Adipose tissue (tissue), 3 donors: ENCODE results near the gene FFAR3. TPM values are rescaled to one million over a fixed set of nuclear protein-coding genes. Genes with fewer than 3 reads are reported as not detected.
"Not testable (repeated sequence)": the region's sequence is repeated elsewhere in the genome, so short reads cannot be mapped to it uniquely, and the experiment has no call there.

Experiments
- H3K27ac ChIP-seq: one replicate; pipeline ENCODE4 v1.5.1; 2013; ENCODE audit warnings: low read depth, low read length
- WGBS, 3 donors: extraction: QIAGEN DNeasy Blood & Tissue Kit; methylation state at CpG; one replicate each; pipeline ENCODE4 v1.1.7; 2013; 5-methylcytosine and 5-hydroxymethylcytosine counted together
- polyA plus RNA-seq, 3 donors: library from polyadenylated mRNA; stranded (reverse); fragments of 200-250 nt; gene quantifications; one replicate each; pipeline ENCODE4 v1.2.3, GENCODE V29; 2013
- donor health status: healthy with polysubstance abuse.
- donor health status: Bipolar disorder and iron deficiency.
- donor health status: healthy.

Gene FFAR3
- polyA plus RNA-seq, 3 donors, result 0.46 to 1.8 (median 1.8) TPM

- WGBS, 3 donors, result 88 to 92% methylated on average over 10 to 11 of the region's 11 CpGs; no CpG with 5 or more reads in 1 of the 3 donors
- H3K27ac ChIP-seq, result no peak overlapping the region
These were observed 4.8 kb downstream of the FFAR3 start for GRCh38 chr19:35363001-35363590.

DNA sequence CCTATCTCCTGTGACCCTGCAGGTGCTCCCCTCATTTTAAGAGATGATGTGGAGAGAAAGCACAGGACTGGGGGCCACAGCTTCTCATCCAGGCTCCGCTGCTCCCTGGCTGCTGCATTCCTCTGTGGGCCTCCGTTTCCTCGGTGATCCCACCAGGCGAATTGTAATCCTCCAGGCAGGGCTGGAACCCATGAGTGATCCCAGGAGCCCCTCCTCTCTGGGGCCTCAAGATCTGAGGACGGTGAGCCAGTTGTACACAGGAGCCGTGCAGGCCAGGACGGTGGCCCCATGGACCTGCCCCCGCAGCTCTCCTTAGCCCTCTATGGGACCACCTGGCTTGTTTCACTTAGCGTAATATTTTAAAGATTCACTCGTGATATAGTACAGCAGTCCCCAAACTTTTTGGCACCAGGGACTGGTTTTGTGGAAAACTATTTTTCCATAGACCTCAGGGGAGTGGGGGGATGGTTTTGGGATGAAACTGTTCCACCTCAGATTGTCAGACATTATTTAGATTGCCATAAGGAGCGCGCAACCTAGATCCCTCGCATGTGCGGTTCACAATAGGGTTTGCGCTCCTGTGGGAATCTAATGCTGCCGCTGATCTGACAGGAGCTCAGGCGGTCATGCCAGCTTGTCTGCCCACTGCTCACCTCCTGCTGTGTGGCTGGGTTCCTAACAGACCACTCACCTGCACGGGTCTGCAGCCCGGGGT, 5.6 kb downstream of the FFAR3 start:
- WGBS, 3 donors, result 92 to 93% methylated on average over 19 of the region's 19 CpGs; no CpG with 5 or more reads in 1 of the 3 donors
- H3K27ac ChIP-seq, result no peak overlapping the region

DNA sequence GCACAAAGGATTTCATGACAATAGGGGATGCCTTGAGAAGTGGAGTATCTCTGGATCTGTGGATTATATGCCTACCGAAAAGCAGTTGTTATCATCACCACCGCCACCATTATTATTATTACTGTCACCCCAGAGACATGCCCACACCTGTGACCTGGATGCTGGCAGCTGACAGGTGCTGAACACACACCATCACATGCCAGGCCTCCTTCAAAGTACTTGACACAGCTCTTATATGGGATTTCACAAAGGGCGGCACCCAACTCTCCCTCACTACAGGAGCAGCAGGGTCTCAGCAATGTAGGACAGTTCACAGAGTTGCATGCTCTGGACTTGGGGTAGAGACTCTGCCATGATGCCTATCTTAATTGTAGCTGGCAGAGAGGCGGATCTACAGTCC, 7.0 kb downstream of the FFAR3 start:
- 95 to 96% methylated on average over 4 of the region's 4 CpGs; no CpG with 5 or more reads in 1 of the 3 donors for WGBS, 3 donors
- H3K27ac ChIP-seq, result no peak overlapping the region

- H3K27ac ChIP-seq, result no peak overlapping the region
- WGBS, 3 donors, result 71 to 80% methylated on average over 1 of the region's 1 CpG; no CpG with 5 or more reads in 1 of the 3 donors
These were observed 10.1 kb downstream of the FFAR3 start for GRCh38 chr19:35368378-35368777.

- H3K27ac ChIP-seq, result no peak overlapping the region
These were observed 11.3 kb downstream of the FFAR3 start for GRCh38 chr19:35369522-35369921.

DNA sequence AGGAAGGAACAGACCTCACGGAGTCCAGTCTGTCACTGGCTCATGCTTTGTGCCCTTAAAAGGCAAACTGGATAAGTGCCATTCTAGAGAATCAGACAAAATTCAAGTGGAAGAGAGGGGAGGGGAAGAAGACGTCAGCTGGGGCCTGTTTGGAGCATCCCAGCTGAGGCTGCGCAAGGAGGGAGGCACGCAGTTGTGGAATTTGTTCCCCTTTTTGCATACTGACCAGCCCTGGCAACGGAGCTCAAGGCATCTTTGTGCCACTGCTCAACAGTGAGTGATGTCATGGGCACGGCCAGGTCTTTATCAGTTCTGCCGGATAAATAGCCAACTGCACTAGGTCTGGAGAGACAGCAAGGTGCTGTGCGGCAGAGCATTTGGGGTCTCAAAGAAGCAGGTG, 12.5 kb downstream of the FFAR3 start, which contains the start of gene GPR42:
TSS of gene GPR42 (plus strand) at position 347 of the 400 bp plus-strand sequence. CDS start 292 bp downstream, outside the sequence.
- no peak within 1 kb of the TSS for H3K27ac ChIP-seq
- WGBS, 3 donors, result 89 to 91% methylated on average over 7 of the region's 8 CpGs; no CpG with 5 or more reads in 1 of the 3 donors

DNA sequence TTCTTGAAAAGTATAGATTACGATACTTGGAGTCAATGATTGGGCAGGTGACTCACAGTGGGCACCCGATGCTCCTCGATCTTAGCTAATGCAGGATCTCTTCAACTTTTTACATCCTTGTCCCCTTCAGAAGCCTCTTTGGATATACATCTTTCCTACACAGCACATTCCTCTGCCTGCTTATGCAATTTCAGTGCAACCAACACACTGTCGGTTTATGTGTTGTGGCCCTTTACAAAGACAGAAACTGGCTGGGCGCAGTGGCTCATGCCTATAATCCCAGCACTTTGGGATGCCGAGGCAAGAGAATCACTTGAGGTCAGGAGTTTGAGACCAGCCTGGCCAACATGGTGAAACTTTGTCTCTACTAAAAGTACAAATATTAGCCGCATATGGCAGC, 15.2 kb downstream of the FFAR3 start:
- 83 to 87% (median 87%) methylated on average over 7 of the region's 7 CpGs for WGBS, 3 donors
- H3K27ac ChIP-seq, result no peak overlapping the region

DNA sequence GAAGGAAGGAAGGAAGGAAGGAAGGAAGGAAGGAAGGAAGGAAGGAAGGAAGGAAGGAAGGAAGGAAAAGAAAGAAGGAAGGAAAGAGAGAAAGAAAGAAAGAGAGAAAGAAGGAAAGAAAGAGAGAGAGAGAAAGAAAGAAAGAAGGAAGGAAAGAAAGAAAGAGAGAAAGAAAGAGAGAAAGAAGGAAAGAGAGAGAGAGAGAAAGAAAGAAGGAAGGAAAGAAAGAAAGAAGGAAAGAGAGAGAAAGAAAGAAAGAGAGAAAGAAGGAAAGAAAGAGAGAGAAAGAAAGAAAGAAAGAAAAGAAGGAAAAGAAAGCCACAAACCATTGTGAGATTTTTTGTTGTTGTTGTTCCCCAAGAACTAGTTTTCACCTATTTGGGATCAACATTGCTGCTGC, 15.8 kb downstream of the FFAR3 start:
- H3K27ac ChIP-seq, result not testable (repeated sequence)

GRCh38 chr19:35375505-35376307, 17.4 kb downstream of the FFAR3 start:
- WGBS, 3 donors, result 89 to 95% (median 91%) methylated on average over 12 of the region's 12 CpGs

GRCh38 chr19:35377656-35378055, 19.4 kb downstream of the FFAR3 start:
- no peak overlapping the region for H3K27ac ChIP-seq
- 5 to 44% (median 31%) methylated on average over 1 of the region's 1 CpG for WGBS, 3 donors

More at GRCh38 chr19:35375505-35376307, 17.4 kb downstream of the FFAR3 start:
- no peak overlapping the region for H3K27ac ChIP-seq

GRCh38 chr19:35378356-35378755, 20.1 kb downstream of the FFAR3 start:
- WGBS, 3 donors, result 95 to 98% (median 97%) methylated on average over 3 of the region's 3 CpGs
- no peak overlapping the region for H3K27ac ChIP-seq

- WGBS, 3 donors, result 88 to 97% (median 97%) methylated on average over 5 of the region's 5 CpGs
- not testable (repeated sequence) for H3K27ac ChIP-seq
These were observed 21.3 kb downstream of the FFAR3 start for GRCh38 chr19:35379545-35379944.

DNA sequence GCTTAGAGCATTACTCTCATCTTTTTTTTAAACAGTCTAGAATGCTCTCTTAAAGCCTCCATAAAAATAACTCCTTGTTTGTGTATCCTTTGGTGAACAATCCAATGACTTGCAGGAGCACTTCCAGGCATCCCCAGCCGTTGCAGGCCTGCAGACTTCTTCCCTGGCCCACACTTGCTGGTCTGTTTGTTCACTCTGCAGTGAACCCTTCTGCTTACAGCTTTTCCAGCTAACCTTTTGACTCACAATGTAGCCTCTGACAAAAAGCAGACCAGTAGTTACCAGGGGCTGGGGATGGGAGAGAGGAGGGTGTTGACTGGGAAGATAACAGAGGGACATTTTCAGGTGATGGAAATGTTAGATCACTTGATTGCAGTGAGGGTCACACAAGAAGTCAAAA, 21.7 kb downstream of the FFAR3 start:
- WGBS, 3 donors, result 32 to 55% (median 42%) methylated on average over 1 of the region's 1 CpG
- no peak overlapping the region for H3K27ac ChIP-seq

DNA sequence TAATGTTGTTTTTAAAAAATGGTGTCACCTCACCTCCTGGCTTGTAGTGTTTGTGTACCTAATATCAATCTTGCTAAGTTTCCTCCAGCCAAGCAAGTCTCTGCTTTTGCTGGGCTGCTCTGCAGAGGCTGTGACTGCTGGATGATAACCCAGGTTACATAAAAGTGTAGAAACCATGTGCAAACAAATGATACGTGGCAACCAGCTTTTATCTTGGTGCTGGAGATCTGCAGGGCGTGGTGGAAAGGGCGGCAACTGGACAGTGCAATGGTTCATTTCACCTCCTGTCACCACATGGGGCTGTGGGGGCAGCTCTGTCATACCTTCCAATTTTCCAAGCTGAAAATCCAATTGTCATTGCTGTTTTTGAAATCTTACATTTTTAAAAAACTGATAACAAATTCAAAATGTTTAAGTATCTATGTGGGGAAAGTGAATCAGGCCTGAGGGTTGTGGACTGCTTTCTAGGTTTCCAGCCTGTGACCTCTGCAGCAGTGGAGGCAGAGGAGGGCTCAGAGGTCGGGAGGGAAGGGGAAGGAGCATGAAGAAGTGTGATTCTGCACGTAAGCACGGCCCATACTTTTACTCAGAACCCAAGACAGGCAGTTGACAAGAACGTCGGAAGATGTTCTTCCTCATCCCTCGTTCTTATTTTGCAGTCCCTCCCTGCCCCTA, 22.3 kb downstream of the FFAR3 start:
- no peak overlapping the region for H3K27ac ChIP-seq
- WGBS, 3 donors, result 62 to 66% (median 66%) methylated on average over 9 of the region's 9 CpGs

- no peak overlapping the region for H3K27ac ChIP-seq
- WGBS, 3 donors, result 60 to 89% (median 66%) methylated on average over 3 of the region's 3 CpGs
These were observed 23.1 kb downstream of the FFAR3 start for GRCh38 chr19:35381318-35381717.

- no peak overlapping the region for H3K27ac ChIP-seq
- 90 to 95% (median 93%) methylated on average over 6 of the region's 6 CpGs for WGBS, 3 donors
These were observed 23.7 kb downstream of the FFAR3 start for GRCh38 chr19:35381926-35382325.

GRCh38 chr19:35383536-35383935, 25.3 kb downstream of the FFAR3 start:
- WGBS, 3 donors, result 86 to 91% (median 89%) methylated on average over 2 of the region's 2 CpGs
- H3K27ac ChIP-seq, result no peak overlapping the region

DNA sequence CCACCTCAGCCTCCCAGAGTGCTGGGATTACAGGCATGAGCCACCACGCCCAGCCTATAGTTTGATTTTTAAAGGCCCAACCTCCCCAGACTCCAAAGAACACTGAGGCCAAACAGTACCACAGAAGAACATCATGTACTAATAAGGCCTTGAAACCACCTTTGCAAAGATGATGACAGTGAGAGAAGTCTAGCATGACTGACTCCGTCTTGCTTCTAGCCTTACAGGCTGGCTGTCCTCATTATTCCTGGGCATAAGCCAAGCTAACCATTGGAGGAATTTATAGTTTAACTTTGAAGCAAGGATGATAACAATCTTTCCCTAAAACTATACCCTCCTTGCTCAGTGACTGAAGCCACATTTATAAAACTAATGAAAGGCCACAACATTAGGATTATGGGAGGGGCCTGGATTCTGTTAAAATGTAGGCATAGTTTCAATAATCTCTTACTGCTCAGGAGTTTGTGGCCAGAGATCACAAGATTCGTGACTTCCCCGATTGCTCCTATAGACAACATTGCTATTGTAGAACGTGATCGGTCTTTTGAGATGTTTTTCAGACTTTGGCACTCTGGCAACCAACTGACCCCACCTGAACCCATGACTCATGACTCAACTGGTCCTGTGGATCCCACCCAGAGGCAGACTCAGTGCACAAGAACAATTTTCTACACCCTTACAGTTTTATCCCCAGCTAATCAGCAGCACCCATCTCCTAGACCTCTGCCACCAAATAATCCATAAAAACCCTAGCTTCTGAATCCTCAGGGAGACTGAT, 30.2 kb downstream of the FFAR3 start:
- WGBS, 3 donors, result 80 to 97% (median 87%) methylated on average over 6 of the region's 6 CpGs
- H3K27ac ChIP-seq, result no peak overlapping the region
